ENCODE results near the gene AMZ2.
A peak's percentile ranks its signal among the peaks of the same experiment; 100 is the strongest.
"Not testable (repeated sequence)": the region's sequence is repeated elsewhere in the genome, so short reads cannot be mapped to it uniquely, and the experiment has no call there.

Gene AMZ2

DNA sequence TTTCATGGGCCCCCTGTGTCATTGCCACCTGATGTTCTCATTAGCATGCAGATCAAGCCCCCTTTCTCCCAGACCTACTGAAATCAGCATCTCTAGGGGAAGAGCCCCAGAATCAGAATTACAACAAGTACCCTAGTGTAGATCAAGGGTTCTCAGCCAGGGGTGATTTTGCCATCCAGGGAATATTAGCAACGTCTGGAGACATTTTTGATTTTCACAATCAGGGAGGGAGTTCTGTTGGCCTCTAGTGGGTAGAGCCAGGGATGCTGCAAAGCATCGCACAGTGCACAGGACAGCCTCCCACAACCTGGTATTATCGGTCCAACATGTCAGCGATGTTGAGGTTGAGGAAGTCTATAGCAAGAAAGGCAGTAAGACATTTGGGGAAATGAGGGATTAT is 7.3 kb downstream of the AMZ2 start:
- DNase-seq: no peak

DNA sequence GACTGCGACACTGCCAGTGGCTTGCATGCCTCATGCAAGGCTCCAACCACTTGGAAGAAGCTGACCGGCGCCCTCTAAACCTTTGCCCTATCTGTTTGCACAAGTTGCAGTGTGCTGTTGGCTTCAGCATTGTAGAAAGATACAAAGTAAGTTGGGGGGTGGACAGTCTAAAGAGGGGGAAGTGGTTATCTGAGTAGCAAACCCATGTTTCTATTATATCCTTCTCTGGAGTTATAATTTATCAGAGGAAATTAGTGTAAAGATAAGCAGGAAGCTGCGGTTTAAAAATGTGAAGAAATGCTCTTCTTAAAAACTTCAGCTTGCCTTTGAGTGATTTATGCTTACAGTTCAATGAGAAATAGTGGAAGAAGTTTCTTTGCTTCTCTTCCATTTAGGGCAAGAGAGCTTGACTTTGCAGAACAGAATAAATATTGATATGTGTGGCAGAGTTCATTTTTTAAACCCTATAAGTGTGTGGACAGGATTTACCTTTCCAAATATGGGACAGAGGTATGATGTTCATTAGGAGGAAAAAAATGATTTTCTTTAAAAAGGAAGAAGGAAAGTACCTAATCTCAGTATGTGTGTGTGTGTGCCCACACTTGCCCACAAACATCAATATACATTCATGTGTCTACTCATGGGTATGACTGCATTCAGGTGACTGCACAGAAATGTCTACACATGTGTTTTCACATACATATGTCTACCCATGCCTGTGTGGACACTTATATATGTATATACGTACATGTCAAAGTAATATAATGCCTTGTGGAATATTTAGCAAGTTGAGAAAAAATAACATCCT is 8.1 kb downstream of the AMZ2 start:
- no peak for DNase-seq

DNA sequence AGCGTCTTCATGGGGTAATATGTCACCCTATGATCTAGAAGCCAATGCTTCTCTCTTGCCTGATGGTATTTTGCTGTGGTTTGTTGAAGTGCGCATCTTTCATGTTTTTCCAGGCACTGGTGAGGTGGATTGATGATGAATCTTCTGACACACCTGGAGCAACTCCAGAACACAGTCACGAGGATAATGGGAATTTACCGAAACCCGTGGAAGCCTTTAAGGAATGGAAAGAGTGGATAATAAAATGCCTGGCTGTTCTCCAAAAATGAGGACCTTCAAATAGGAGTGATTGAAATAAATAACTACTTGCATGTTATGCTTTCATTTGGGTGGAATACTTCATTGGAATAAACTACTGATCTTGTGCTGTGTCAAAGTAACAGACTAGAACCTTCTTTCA is 8.9 kb downstream of the AMZ2 start:
- not testable (repeated sequence) for DNase-seq

DNA sequence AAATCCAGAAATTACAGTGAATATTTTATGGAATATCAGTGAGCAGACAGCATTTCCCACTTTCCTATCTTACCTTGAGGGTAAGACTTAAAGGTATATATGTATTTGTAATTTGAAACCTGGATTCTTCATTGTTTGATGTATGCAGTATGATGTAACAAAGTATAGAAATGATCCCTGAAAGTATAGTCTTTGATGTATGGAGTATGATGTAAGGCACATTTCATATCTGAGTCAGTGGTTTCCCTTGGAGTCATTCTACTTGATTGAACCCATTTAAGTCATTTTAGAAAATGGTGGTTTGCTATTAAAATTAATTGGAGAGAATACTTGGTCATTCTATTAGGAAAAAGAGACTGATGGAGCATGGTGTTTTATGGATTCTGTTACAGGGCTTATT is 10.1 kb downstream of the AMZ2 start:
- DNase-seq: no peak

DNA sequence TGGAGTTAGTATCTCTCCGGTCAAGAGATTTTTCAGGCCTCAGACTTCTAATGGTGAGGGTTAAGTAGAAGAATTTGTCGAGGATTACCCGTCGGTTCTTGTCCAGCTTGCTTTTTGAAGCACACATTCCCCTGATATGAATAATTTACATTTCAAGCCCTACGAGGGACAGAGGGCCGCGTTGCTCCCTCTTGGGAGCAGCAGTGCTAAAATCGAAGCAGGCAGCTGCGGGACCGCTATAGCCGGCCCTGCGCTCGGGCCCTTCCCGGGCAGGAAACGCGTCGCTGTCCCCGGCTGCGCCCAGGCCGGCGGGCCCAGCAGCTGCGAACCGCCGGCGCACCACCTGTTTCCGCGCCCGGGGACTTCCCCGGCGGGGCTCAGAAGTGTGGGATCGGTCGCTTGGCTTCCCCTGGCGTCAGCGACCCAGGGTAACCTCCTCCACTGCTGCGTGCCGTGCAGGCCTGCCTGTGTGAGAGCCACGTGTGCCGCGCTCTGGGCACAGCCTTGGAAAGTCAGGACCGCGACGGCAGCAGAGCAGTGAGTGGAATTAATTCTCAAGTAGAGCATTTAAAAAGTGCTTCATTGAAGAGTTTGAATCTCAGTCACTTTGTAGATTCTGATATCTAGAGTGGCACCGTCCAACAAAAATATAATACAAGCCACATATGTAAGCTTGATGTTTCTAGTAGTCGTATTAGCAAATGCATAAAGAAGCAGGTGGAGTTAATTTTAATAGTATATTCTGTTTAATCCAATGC is 11.2 kb downstream of the AMZ2 start:
- DNase-seq: not testable (repeated sequence)

DNA sequence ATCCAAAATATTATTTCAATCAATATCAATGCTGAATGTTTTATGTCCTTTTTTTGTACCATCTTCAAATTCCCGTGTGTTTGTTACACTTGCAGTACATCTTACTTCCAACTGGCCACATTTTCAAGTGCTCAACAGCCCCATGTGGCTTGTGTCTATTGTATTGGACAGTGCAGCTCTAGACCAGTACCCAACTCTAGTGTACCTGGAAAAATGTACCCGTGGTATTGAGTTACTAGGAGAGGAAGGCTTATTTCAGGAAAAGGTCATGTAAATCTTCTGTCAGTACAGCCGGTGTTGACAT is 11.8 kb downstream of the AMZ2 start:
- DNase-seq: not testable (repeated sequence)

DNA sequence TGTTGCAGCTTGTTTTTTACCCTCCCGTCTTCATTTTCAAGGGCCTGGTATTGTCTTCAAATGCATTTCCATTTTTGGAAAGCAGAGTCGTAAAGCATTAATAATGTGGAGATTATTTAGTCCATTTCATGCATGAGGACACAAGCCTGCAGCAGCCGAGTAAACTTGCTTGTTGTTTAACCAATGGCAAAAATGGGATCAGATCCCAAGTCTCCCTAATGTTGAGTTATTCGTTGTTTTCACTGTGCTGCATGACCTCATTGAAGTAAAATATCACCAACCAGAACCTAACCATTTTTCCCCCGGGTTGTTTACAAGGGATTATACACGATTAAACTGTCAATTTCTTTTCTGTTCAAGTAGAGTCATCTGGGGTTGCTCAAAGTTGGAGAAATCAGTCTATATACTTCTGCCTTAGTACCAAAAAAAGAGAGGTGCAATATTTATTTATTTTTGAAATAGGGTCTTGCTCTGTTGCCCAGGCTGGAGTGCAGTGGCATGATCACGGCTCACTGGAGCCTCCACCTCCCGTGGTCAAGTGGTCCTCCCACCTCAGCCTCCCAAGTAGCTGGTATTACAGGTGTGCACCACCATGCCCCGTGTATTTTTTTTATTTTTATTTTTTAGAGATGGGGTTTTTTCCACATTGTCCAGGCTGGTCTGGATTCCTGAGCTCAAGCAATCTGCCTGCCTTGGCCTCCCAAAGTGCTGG is 12.4 kb downstream of the AMZ2 start:
- DNase-seq: no peak

DNA sequence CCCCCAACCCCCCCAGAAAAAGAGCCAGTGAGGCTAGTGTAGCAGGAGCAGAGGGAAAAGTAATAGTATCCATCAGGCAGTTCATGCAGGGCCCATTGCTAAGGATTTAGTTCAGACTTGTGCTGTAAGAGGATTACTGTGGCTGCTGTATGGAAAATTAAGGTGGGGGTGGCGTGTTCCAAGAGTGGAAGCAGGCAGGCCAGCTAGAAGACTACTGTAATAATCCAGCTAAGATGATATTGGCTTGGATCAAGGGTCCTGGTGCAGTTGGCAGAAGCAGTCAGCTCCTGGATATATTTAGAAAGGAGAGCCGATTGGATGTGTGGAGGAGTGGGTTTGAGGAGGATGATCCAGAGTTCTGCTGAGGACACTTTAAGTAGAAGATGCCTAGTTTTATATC is 14.6 kb downstream of the AMZ2 start:
- DNase-seq: not testable (repeated sequence)

DNA sequence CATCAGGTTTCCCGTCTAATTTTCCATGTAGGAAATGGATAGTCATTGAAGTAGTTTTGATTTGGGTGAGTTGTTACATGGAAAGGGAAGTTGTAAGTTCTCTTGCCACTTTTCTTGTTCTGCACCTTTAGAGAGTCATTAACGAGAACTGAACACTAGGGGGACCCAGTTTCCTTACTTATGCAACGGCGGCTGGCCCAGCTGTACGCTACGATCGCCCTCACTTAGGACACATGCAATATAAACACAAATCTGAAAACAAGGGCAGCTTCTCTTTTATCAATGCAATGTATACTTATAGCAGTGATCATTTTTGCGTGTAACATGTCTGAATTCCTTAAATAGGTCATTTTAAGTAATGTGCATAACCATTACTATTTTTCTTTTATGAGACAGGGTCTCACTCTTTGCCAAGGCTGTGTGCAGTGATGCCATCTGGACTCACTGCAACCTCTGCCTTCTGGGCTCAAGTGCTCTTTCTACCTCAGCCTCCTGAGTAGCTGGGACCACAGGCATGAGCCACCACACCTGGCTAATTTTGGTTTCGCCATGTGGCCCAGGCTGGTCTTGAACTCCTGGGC is 15.3 kb downstream of the AMZ2 start:
- not testable (repeated sequence) for DNase-seq

DNA sequence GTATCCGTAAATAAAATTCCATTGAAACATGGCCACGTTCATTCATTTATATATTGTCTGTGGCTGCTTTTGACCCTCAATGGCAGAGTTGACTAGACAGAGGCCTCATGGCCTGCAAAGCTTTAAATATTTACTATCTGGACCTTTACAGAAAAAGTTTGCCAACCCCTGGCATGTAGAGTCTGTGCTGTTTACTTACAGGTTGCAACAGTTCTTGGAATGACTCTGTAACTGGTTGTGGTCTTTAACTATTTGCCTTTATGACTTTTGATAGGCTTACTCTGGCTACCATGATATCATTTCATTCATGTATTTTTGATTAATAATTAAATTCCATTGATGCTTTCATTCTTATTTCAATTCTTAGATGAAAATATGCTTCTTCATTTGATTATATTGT is 18.0 kb downstream of the AMZ2 start:
- not testable (repeated sequence) for DNase-seq

DNA sequence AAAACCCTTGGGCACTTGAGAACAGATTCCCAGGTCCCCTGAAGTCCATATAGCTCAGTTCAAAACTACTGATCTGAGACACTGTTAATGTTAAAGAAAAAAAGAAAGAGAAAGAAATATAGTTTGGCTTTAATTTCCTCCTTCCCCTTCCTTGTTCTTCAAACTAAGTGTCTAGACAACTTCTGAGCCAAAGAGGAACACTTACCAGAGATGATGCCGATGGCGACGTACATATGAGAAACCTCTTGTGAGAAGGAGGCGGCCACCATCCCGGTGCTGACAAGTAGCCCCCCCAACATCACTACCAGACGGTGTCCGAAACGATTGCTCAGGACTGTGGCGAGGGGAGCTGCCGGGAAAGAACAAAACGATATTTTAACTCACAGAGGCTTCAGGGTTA is 25.9 kb downstream of the AMZ2 start:
- no peak for DNase-seq

DNA sequence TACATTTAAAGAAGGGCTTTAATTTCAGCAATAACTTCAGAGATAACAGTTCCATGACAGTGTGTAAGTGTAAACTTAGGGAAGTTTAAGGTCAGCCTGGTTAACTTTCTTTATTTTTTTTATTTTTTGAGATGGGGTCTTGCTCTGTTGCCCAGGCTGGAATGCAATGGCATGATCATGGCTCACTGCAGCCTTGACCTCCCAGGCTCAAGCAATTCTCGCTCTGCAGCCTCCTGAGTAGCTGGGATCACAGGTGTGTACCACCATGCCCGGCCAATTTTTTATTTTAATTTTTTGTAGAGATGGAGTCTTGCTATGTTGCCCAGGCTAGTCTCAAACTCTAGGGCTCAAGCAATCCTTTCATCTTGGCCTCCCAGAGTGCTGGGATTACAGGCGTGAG is 28.5 kb downstream of the AMZ2 start:
- not testable (repeated sequence) for DNase-seq

DNA sequence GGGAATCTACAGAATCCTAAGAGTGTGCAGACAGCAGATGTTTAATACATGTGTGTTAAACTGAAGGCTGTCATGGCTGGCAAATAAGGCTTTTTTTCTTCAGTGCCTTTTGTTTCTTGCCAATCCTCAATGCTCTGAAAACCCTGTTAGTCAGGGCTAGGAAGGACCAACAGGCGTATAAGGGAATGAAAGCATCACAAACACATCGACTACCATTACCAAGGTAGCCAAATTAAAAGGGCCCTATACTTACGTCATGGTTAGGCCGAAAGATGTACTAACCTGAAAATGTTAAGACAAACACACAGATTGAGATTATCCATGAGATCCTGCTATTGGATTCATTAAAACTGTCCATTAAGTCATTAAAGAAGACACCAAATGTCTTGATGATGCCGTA is 30.0 kb downstream of the AMZ2 start:
- DNase-seq: no peak

DNA sequence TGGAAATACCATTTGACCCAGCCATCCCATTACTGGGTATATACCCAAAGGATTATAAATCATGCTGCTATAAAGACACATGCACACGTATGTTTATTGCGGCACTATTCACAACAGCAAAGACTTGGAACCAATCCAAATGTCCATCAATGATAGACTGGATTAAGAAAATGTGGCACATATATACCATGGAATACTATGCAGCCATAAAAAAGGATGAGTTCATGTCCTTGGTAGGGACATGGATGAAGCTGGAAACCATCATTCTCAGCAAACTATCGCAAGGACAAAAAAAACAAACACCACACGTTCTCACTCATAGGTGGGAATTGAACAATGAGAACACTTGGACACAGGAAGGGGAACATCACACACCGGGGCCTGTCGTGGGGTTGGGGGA is 34.1 kb downstream of the AMZ2 start:
- not testable (repeated sequence) for DNase-seq

DNA sequence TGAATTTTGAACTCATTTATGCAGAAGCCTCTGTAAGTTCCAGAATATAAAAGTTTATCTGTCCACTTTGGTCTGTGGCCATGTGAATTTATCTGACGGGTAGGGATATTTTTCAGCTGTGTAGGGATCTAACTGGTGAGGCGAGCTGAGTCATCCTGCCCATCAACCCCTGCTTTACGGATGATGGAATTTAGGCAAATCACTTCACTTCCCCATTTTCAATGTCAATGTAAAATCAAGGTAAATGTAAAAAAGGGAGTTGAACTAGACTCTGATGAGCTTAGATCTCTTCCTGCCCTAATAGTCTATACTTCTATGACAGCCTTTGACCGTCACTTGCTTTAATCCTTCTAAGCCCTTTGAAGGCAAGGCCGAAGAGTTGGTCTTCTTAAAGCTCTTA is 40.5 kb downstream of the AMZ2 start:
- DNase-seq: no peak

DNA sequence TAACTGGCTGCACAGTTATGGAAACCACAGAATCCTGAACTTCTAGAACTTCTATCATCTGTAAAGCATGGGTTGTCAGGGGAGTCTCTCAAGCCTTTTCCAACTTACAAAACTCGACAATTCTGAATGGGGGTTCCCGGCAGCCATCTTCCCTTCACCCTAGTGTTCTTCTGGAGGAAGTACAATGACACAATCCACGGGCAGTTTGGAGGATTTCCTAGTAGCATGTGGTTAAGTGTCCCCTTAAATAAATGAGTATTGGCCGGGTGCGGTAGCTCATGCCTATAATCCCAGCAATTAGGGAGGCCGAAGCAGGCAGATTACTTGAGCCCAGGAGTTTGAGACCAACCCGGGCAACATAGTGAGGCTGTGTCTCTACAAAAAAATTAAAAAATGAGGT is 41.0 kb downstream of the AMZ2 start:
- DNase-seq: no peak

DNA sequence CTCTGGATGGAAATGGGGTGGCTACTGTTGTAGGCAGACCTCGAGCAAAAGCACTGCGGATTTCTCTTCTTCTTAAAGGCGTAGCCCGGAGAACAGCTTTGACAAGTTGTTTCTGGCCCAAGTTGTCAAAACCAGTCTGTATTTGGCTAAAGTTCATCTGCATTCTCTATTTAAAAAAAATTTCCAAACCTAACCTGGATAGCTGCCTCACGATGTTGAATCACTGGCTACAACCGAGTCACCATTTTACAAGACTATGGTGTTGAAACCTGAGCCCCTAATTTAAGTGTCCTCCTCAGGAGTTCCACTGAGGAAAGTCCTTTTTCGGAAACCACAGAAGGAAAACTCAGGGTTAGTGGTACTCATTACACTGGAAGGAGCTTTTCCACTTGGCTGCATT is 41.6 kb downstream of the AMZ2 start:
- no peak for DNase-seq

DNA sequence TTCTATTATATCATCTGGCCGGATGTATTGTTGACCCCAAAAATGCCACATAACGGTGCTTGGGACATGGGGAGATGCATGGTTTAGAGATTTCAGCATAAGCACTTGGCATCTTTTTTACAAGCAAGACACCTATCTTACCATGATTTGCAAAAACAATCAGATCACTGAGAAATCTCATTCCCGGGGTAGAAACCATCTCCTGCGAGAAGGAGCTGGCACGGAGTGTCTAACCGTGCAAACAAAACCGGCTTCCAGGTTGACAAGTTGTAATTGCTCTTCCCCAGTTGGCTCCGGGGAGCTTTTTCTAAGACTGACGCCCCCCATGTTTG is 42.1 kb downstream of the AMZ2 start:
- DNase-seq: no peak

DNA sequence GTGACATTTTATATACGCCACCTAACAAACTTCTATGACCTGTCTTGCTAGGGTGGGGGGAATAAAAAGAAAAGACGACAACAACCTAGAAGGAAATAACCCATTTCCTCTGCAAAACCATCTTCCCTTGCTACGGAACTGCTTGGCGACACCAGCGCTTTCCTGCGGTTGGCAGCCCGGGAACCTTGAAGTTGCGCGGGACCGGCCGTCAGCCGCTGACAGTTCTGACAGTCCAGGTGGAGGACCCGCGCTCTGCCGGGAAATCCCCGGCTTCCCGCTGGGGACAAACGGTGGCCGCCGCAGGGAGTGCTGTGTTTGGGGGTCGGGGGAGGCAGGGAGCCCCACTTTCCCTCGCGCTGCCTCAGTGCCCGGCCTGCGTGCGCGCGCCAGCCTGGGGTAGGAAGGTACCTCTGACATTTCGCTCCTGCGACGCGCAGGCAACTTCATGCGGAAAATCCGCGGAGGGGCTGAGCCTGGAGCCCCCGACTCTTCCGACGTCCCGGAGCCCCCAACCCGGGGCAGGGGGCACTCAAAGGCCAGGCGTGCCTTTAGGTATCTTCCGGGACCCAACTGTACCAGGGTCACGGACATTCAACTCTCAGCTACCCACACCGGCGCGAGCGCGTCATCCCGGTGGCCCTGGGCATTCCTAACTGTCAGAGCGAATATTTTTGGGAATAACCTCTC is 42.6 kb downstream of the AMZ2 start:
- no peak for DNase-seq

DNA sequence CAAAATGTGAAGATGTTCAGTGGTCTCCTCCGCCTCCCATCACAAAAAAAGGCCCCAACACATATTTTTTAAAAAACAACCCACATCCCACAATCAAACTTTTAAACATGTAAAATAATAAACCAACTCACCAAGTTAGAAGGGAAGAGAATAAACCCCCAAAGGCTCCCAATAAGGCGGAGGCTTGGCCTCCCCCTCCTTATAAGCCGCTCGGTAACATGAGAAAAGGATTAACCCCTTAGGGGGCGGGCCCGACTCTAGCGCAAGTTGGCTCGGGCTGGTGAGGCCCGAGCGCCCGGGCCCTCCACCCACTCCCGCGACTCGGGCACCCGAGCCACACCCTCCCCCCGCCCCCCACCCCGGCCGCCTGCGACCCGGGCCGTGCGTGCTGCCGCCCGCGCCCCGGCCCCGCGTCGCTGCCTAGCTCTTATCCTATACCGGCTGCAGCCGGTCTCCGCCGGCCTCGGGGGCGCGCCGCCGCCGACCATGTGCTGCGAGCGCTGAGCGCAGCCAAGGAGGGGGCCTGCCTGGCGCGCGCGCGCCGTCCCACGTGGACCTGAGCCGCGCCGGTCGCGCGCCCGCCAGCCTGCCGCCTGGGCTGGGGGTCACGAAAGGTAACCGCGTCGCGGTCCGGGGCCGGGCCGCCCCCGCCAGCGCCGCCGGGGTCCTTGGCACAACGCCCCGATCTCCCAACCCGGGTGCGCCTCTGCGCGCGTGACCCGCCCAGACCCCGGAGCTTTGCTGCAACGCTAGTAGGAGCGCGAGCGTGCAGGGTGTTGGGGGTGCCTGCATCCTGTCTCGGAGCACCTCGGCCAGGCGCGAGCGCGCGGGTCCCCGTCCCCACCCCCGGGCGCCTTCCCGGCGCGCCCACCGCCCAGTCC is 43.4 kb downstream of the AMZ2 start, which contains the start of the genes ARSG and SLC16A6:
TSS of gene ARSG (plus strand) at position 541 of the 881 bp plus-strand sequence. CDS start 15,999 bp downstream, outside the sequence.
TSS of gene SLC16A6 (minus strand) at position 173 of the 881 bp plus-strand sequence. CDS start 12,807 bp downstream, outside the sequence.
- DNase-seq: no peak

DNA sequence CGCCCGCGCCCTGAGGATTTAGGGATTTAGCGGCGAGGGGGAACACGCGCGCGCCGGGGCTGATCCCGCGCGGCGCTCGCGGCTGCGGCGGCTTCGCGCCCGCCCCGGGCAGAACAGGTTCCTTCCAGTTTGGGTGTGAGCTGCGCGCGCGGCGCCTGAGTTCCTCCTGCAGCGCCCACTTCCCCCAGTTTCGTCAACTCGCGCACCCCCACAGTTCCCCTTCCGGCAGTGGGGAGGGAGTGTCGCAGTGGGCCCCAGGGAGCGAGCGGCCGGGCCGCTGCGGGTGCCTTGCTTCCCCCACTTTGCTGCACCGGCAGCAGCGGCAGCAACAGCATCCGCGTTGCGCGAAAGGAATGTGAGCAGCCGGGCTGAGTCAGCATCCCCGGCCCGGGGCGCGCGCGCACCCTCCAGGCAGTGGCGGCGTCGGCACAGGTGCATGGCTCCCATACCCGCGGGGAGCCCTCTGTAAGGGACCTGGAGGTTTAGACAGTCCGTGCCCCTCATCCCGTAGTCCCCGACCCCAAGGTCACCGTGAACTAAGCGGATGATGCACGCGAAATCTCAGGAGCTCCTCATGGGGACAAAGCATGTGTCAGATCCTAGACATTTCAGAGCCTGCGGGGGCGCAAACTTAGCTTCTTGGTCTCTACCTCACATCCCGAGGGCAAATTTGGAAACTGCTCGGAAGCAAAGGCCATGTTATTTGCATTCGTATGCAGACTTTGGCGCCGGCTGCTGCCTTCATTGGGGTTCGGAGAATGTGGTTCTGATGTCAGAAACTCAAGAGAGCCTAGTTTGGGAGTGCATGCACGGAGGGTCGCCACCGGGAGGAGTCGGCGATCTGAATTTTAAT is 44.2 kb downstream of the AMZ2 start:
- peak; percentile 11 for DNase-seq

All from GOT3 (cell line).